ENCODE data around the gene RBMX2. TPM values are rescaled to one million over a fixed set of nuclear protein-coding genes. Genes with fewer than 3 reads are reported as not detected.

RBMX2 gene, protein sequence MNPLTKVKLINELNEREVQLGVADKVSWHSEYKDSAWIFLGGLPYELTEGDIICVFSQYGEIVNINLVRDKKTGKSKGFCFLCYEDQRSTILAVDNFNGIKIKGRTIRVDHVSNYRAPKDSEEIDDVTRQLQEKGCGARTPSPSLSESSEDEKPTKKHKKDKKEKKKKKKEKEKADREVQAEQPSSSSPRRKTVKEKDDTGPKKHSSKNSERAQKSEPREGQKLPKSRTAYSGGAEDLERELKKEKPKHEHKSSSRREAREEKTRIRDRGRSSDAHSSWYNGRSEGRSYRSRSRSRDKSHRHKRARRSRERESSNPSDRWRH
- total RNA-seq (2014; rRNA removed; shearing (Covaris generic)) = 36.9 and 38.2 TPM in 2 replicates

DNA sequence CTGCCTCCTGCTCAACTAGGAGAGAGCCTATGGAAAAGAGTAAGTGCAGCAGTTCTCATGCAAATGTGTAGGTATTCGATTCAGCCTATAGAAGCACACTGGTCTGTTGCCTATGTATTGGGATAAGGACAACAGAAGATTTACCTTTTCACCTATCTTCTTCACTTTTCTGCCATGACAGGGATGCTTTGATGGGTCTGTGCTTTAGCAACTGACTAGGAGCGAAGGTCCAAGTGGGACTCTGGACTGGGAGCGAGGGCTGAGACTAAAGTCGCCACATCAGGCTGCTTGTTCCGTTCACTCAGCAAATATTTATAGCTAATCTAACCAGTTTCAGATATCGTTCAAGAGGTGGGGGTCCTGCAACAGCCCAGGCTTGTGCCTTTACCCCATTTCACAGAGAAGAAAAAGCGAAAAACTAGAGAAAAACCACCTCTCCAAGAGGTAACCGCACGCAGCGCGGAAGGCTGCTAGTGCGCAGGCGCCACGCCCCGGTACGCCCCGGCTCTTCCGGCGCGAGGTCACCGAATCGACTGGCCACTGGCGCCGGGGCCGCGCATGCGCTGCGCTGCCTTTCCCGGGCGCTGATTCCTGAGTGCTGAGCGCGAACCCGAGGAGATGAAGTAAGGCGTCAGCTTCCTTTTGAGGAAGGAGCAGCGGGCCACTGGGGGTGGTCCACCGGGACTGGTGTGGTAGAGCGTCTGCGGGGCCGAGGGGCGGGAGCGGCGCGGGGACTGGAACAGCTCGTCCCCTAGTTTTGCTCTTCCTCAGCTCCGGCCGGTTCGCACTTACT, at the start of gene RBMX2:
Gene RBMX2, plus strand, starts transcription at position 573 of the 793 bp plus-strand sequence. Its CDS starts 46 bp downstream, at position 619.

DNA sequence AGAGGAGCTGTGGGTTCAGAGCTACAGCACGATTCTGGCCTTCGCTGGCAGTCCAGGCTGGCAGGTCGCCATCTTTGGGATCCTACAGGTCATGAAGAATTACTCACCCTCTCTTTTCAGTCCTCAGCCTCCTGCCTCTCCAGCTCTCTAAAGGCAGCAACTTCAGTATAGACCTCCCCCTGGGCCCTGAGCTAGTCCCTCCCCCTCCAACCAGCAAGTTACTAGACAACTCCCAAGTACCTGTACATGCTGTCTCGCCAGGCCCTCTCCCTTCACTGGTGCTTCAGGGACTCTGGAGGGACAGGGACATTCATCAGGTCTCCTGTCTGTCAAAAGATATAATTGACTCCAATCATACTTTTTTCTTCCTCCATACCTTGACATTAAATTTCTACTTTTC, 16.3 kb upstream of the RBMX2 start, which contains the start of gene GPR119:
Gene GPR119, minus strand, starts transcription at position 155 of the 400 bp plus-strand sequence. CDS start 227 bp downstream, outside the sequence.

Other genes with a start within 250 kb of the RBMX2 start
- gene AIFM1, start 236.1 kb upstream of the RBMX2 start, total RNA-seq (2014; rRNA removed; shearing (Covaris generic)) = 32.3 and 38.7 TPM in 2 replicates
- gene RAB33A, start 230.0 kb upstream of the RBMX2 start, total RNA-seq (2014; rRNA removed; shearing (Covaris generic)) = not detected in 2 replicates
- gene ZNF280C, start 133.1 kb upstream of the RBMX2 start, total RNA-seq (2014; rRNA removed; shearing (Covaris generic)) = 2.4 and 3.1 TPM in 2 replicates
- 11.0 and 14.1 TPM in 2 replicates for gene SLC25A14, start 62.1 kb upstream of the RBMX2 start, total RNA-seq (2014; rRNA removed; shearing (Covaris generic))
- not detected in 2 replicates for gene GPR119, start 16.3 kb upstream of the RBMX2 start, total RNA-seq (2014; rRNA removed; shearing (Covaris generic))

Measured in A375 (cell line).